Transverse colon (tissue), 3 donors: ENCODE results near the gene RACGAP1.

Source experiments
- POLR2A ChIP-seq: fragments of 450-650 bp; IDR thresholded peaks from one replicate; pipeline ENCODE4 v1.6.1; 2016; ENCODE audit warnings: antibody characterized with exemption, mild to moderate bottlenecking, moderate library complexity
- TF ChIP-seq, protein P1 (sequence below), 5 experiments: fragments of 200-600 bp in 3 of 5; fragments of 450-650 bp in 2 of 5; sonication (generic) in 3 of 5; IDR thresholded peaks; 1 replicate in 2 of 5; 2 replicates in 3 of 5; pipeline ENCODE4 v1.5.1; 2016 to 2017; ENCODE audit warnings: antibody characterized with exemption in 5 of 5, inconsistent platforms in 3 of 5, mild to moderate bottlenecking in 2 of 5, moderate library complexity in 1 of 5

DNA sequence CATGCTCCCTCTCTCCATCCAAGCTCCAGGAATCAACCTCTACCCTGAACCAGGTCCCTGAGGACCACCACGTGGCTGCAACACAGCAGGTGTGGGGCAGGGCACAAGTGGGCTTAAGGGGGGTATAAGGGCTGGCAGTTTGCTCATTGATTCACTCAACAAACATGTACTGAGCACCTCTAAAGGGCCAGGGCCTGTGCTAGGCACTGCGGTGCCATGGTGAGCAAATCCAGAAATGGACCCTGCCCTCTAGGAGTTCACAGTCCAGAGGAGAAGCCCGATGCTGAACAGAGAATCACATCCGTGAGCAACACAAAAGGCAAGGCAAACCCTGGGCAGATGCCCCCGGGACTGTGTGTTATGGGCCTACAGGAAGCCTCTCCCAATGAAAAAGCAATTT is 81.2 kb downstream of the RACGAP1 start:
- TF ChIP-seq, protein P1, sequence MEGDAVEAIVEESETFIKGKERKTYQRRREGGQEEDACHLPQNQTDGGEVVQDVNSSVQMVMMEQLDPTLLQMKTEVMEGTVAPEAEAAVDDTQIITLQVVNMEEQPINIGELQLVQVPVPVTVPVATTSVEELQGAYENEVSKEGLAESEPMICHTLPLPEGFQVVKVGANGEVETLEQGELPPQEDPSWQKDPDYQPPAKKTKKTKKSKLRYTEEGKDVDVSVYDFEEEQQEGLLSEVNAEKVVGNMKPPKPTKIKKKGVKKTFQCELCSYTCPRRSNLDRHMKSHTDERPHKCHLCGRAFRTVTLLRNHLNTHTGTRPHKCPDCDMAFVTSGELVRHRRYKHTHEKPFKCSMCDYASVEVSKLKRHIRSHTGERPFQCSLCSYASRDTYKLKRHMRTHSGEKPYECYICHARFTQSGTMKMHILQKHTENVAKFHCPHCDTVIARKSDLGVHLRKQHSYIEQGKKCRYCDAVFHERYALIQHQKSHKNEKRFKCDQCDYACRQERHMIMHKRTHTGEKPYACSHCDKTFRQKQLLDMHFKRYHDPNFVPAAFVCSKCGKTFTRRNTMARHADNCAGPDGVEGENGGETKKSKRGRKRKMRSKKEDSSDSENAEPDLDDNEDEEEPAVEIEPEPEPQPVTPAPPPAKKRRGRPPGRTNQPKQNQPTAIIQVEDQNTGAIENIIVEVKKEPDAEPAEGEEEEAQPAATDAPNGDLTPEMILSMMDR (IDR thresholded peaks at IDR 0.05) = no peak
- no peak for TF ChIP-seq POLR2A
